ENCODE measurements around the gene COMMD1.

The COMMD1 gene

GRCh38 chr2:61926531-61927477 lies 21.3 kb downstream of the COMMD1 start:
- POLR2A ChIA-PET, result no interaction called here
- no peaks in the 10 kb centered on the region for H3K4me1 ChIP-seq (ENCODE audit: control insufficient read depth, insufficient read depth, low read length)
- H3K36me3 ChIP-seq (ENCODE audit: control insufficient read depth in 2 of 2, insufficient read depth in 1 of 2, low read length in 2 of 2), result no peaks in the 10 kb centered on the region; a peak in 1 of 3 replicates
- TF ChIP-seq ZSCAN23 (tag by site-specific recombination; IDR thresholded peaks at IDR 0.05) (no peak), ZNF16 (tag by site-specific recombination; IDR thresholded peaks at IDR 0.05; ENCODE audit: low read depth) (no peak), ZNF146 (tag by site-specific recombination; IDR thresholded peaks at IDR 0.05) (no peak), ZNF114 (tag by site-specific recombination; IDR thresholded peaks at IDR 0.05) (no peak), ZNF274 (IDR thresholded peaks at IDR 0.05; ENCODE audit: low read length) (no peak), ZNF274 (tag by site-specific recombination; IDR thresholded peaks at IDR 0.05; ENCODE audit: borderline replicate concordance) (no peak), KLF7 (tag by site-specific recombination; IDR thresholded peaks at IDR 0.05; ENCODE audit: borderline replicate concordance) (no peak)
- TF ChIP-seq, protein P1, sequence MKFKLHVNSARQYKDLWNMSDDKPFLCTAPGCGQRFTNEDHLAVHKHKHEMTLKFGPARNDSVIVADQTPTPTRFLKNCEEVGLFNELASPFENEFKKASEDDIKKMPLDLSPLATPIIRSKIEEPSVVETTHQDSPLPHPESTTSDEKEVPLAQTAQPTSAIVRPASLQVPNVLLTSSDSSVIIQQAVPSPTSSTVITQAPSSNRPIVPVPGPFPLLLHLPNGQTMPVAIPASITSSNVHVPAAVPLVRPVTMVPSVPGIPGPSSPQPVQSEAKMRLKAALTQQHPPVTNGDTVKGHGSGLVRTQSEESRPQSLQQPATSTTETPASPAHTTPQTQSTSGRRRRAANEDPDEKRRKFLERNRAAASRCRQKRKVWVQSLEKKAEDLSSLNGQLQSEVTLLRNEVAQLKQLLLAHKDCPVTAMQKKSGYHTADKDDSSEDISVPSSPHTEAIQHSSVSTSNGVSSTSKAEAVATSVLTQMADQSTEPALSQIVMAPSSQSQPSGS (tag by site-specific recombination; IDR thresholded peaks at IDR 0.05; ENCODE audit: low read depth), result no peak
- no peak overlapping the region for H3K27ac ChIP-seq (ENCODE audit: extremely low read depth, low read depth, low read length)
- H3K4me3 ChIP-seq (ENCODE audit: low read depth, low read length), result no peak overlapping the region
- CTCF ChIA-PET, result interaction anchor here (0.6 kb wide), 2 partner anchors 13 to 270 kb away, joined by 3 to 6 read pairs; no protein-coding TSS in a partner anchor
- H3K9me3 ChIP-seq (ENCODE audit: control insufficient read depth, insufficient read depth, low read depth, low read length), result no peaks in the 10 kb centered on the region

DNA sequence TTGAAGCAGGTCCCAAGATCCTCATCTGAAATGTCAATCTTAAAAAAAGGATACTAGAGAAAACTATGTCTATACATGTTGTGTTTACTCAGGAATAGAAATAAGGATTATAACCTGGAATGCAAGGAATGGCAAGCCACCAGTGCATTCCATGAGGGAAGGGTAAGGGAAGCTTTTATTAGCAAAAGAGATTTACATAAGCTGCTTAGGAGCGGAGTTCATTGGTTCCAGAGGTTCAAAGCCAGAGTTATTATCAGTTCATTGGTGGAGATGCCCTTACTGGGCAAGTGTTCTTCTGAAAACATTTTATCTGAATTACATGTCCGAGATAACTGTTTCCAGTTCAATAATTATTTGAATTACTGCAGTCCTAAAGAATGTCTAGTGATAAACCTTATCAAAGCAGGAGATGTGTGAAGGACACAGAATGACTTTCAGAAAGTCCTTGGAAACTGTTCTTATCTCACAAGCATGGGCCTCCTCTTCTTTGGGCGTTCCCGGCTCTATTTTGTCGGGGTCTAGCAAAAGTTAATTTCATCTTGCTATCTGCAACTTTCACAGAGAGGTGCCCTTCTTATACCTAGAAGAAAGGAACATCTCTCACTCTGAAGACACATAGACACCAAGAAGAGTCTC lies 23.5 kb downstream of the COMMD1 start:
- POLR2A ChIA-PET, result no interaction called here
- Histone ChIP-seq H3K36me3 (ENCODE audit: control insufficient read depth in 2 of 2, insufficient read depth in 1 of 2, low read length in 2 of 2) (no peaks in the 10 kb centered on the region; a peak in 1 of 3 replicates), H3K4me1 (ENCODE audit: control insufficient read depth, insufficient read depth, low read length) (no peaks in the 10 kb centered on the region), H3K4me3 (ENCODE audit: low read depth, low read length) (no peak overlapping the region), H3K9me3 (ENCODE audit: control insufficient read depth, insufficient read depth, low read depth, low read length) (no peaks in the 10 kb centered on the region), H3K27ac (ENCODE audit: extremely low read depth, low read depth, low read length) (no peak overlapping the region)
- CTCF ChIA-PET, result no interaction called here
- TF ChIP-seq MEIS1 (CRISPR knock-in tag; IDR thresholded peaks at IDR 0.05; ENCODE audit: borderline replicate concordance) (no peak), ZNF23 (tag by site-specific recombination; IDR thresholded peaks at IDR 0.05; ENCODE audit: borderline replicate concordance) (no peak), ZSCAN30 (tag by site-specific recombination; IDR thresholded peaks at IDR 0.05) (no peak), SCRT1 (tag by site-specific recombination; IDR thresholded peaks at IDR 0.05; ENCODE audit: borderline replicate concordance) (no peak), ZNF311 (tag by site-specific recombination; IDR thresholded peaks at IDR 0.05; ENCODE audit: borderline replicate concordance) (no peak), ZNF747 (tag by site-specific recombination; IDR thresholded peaks at IDR 0.05) (no peak), ZNF433 (tag by site-specific recombination; IDR thresholded peaks at IDR 0.05; ENCODE audit: low read depth) (no peak), ZSCAN18 (tag by site-specific recombination; IDR thresholded peaks at IDR 0.05) (no peak), ZNF114 (tag by site-specific recombination; IDR thresholded peaks at IDR 0.05) (no peak)
- TF ChIP-seq, protein P2, sequence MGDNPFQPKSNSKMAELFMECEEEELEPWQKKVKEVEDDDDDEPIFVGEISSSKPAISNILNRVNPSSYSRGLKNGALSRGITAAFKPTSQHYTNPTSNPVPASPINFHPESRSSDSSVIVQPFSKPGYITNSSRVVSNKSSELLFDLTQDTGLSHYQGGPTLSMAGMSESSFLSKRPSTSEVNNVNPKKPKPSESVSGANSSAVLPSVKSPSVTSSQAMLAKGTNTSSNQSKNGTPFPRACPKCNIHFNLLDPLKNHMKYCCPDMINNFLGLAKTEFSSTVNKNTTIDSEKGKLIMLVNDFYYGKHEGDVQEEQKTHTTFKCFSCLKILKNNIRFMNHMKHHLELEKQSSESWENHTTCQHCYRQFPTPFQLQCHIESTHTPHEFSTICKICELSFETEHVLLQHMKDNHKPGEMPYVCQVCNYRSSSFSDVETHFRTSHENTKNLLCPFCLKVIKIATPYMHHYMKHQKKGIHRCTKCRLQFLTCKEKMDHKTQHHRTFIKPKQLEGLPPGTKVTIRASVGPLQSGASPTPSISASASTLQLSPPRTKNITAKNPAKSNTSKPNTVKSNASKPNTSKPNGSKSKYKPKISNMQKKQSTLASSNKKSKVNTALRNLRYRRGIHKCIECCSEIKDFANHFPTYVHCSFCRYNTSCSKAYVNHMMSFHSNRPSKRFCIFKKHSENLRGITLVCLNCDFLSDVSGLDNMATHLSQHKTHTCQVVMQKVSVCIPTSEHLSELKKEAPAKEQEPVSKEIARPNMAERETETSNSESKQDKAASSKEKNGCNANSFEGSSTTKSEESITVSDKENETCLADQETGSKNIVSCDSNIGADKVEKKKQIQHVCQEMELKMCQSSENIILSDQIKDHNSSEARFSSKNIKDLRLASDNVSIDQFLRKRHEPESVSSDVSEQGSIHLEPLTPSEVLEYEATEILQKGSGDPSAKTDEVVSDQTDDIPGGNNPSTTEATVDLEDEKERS (tag by site-specific recombination; IDR thresholded peaks at IDR 0.05), result no peak
